Measurements from ENCODE around the gene PET100.

Gene PET100

GRCh38 chr19:7644550-7644877, 14.9 kb downstream of the PET100 start:
- no peak for DNase-seq (ENCODE audit: low spot score in 2 of 2)
- in situ Hi-C loops (cut with MboI; ENCODE audit: low sequenced_read_pairs) = no loop called here
- H3K4me1 ChIP-seq = no peaks in the 10 kb centered on the region
- no peaks in the 10 kb centered on the region for H3K9me3 ChIP-seq
- no peaks in the 10 kb centered on the region for H3K27me3 ChIP-seq (ENCODE audit: low read depth)
- H3K4me3 ChIP-seq = no peak overlapping the region
- no peaks in the 10 kb centered on the region for H3K36me3 ChIP-seq (replicated peaks)

- DNase-seq (ENCODE audit: low spot score in 2 of 2) = no peak
- Histone ChIP-seq H3K36me3 (replicated peaks) (no peaks in the 10 kb centered on the region), H3K4me1 (no peaks in the 10 kb centered on the region), H3K27me3 (ENCODE audit: low read depth) (no peaks in the 10 kb centered on the region), H3K4me3 (no peak overlapping the region), H3K9me3 (no peaks in the 10 kb centered on the region)
- in situ Hi-C loops (cut with MboI; ENCODE audit: low sequenced_read_pairs) = no loop called here
Measured at GRCh38 chr19:7645163-7645562, 15.6 kb downstream of the PET100 start.

- in situ Hi-C loops (cut with MboI; ENCODE audit: low sequenced_read_pairs) = no loop called here
- Histone ChIP-seq H3K9me3 (no peaks in the 10 kb centered on the region), H3K4me3 (no peak overlapping the region), H3K36me3 (replicated peaks) (no peaks in the 10 kb centered on the region), H3K27me3 (ENCODE audit: low read depth) (peaks cover 3% of the 10 kb centered on the region; the same call in 1 of the 2 replicates), H3K4me1 (no peaks in the 10 kb centered on the region)
- no peak for DNase-seq (ENCODE audit: low spot score in 2 of 2)
Measured at GRCh38 chr19:7645656-7646425, 16.2 kb downstream of the PET100 start.

GRCh38 chr19:7646426-7646700, 16.8 kb downstream of the PET100 start:
- Histone ChIP-seq H3K4me1 (no peaks in the 10 kb centered on the region), H3K36me3 (replicated peaks) (no peaks in the 10 kb centered on the region), H3K9me3 (no peaks in the 10 kb centered on the region), H3K27me3 (ENCODE audit: low read depth) (peaks cover 8% of the 10 kb centered on the region), H3K4me3 (no peak overlapping the region)
- DNase-seq (ENCODE audit: low spot score in 2 of 2) = no peak
- in situ Hi-C loops (cut with MboI; ENCODE audit: low sequenced_read_pairs) = no loop called here

DNA sequence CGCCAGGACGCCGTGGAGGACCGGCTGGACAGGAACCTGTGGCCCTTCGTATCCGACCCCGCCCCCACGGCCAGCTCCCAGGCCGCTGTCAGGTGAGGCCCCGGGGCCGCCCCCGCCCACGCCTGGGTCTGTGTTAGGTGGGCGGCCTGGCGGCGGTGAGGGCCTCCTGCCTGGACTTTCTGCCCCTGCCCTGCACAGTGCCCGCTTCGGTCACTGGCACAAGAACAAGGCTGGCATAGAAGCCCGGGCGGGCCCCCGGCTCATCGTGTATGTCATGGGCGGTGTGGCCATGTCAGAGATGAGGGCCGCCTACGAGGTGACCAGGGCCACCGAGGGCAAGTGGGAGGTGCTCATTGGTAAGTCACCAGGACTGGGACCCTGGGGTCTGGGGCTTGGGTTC, 17.6 kb downstream of the PET100 start:
- H3K27me3 ChIP-seq (ENCODE audit: low read depth) = peaks cover 9% of the 10 kb centered on the region
- no peaks in the 10 kb centered on the region for H3K9me3 ChIP-seq
- no peaks in the 10 kb centered on the region for H3K36me3 ChIP-seq (replicated peaks)
- H3K4me3 ChIP-seq = no peak overlapping the region
- DNase-seq (ENCODE audit: low spot score in 2 of 2) = no peak
- peaks cover under 1% of the 10 kb centered on the region; the same call in 1 of the 2 replicates for H3K4me1 ChIP-seq
- in situ Hi-C loops (cut with MboI; ENCODE audit: low sequenced_read_pairs) = no loop called here

- Histone ChIP-seq H3K4me1 (peaks cover 4% of the 10 kb centered on the region), H3K4me3 (no peak overlapping the region), H3K9me3 (no peaks in the 10 kb centered on the region), H3K36me3 (replicated peaks) (no peaks in the 10 kb centered on the region), H3K27me3 (ENCODE audit: low read depth) (peaks cover 9% of the 10 kb centered on the region)
- in situ Hi-C loops (cut with MboI; ENCODE audit: low sequenced_read_pairs) = no loop called here
- DNase-seq (ENCODE audit: low spot score in 2 of 2) = no peak
Measured at GRCh38 chr19:7648265-7649014, 18.8 kb downstream of the PET100 start.

GRCh38 chr19:7650148-7650547, 20.6 kb downstream of the PET100 start:
- in situ Hi-C loops (cut with MboI; ENCODE audit: low sequenced_read_pairs) = no loop called here
- Histone ChIP-seq H3K9me3 (no peaks in the 10 kb centered on the region), H3K27me3 (ENCODE audit: low read depth) (peaks cover 9% of the 10 kb centered on the region), H3K4me3 (no peak overlapping the region), H3K4me1 (peaks cover 4% of the 10 kb centered on the region), H3K36me3 (replicated peaks) (no peaks in the 10 kb centered on the region)
- no peak for DNase-seq (ENCODE audit: low spot score in 2 of 2)

- peak; percentile 81 to 89 for DNase-seq (ENCODE audit: low spot score in 2 of 2)
- Histone ChIP-seq H3K36me3 (replicated peaks) (no peaks in the 10 kb centered on the region), H3K4me1 (peaks cover 4% of the 10 kb centered on the region), H3K9me3 (no peaks in the 10 kb centered on the region), H3K27me3 (ENCODE audit: low read depth) (peaks cover 9% of the 10 kb centered on the region), H3K4me3 (no peak overlapping the region)
- in situ Hi-C loops (cut with MboI; ENCODE audit: low sequenced_read_pairs) = no loop called here
Measured at GRCh38 chr19:7652061-7652641, 22.6 kb downstream of the PET100 start.

GRCh38 chr19:7654401-7654800, 24.8 kb downstream of the PET100 start:
- H3K4me3 ChIP-seq = no peak overlapping the region
- DNase-seq (ENCODE audit: low spot score in 2 of 2) = no peak
- H3K27me3 ChIP-seq (ENCODE audit: low read depth) = peaks cover 9% of the 10 kb centered on the region
- peaks cover 4% of the 10 kb centered on the region for H3K4me1 ChIP-seq
- H3K36me3 ChIP-seq (replicated peaks) = no peaks in the 10 kb centered on the region
- no peaks in the 10 kb centered on the region for H3K9me3 ChIP-seq
- in situ Hi-C loops (cut with MboI; ENCODE audit: low sequenced_read_pairs) = no loop called here

DNA sequence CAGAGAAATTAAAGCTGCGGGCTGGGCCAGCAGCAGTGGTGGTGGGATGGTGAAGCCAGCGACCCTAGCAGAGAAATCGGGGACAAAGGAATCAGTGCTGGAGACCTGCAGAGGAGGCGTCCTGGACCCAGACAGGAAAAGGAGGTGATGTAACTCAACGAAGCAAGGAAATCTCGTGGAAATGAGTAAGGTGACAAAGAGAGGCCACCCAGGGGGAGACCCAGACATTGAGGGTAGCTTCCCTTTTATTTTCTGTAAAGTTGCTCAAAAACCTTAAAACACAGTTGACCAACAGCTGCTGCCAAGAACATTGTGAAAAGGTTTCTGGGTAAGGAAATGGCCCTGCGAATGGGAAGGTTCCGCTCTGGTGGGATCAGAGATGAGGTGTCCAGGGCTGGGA, 26.0 kb downstream of the PET100 start:
- Histone ChIP-seq H3K36me3 (replicated peaks) (no peaks in the 10 kb centered on the region), H3K4me1 (peaks cover 4% of the 10 kb centered on the region), H3K4me3 (no peak overlapping the region), H3K9me3 (no peaks in the 10 kb centered on the region), H3K27me3 (ENCODE audit: low read depth) (peaks cover 6% of the 10 kb centered on the region)
- no peak for DNase-seq (ENCODE audit: low spot score in 2 of 2)
- in situ Hi-C loops (cut with MboI; ENCODE audit: low sequenced_read_pairs) = no loop called here

DNA sequence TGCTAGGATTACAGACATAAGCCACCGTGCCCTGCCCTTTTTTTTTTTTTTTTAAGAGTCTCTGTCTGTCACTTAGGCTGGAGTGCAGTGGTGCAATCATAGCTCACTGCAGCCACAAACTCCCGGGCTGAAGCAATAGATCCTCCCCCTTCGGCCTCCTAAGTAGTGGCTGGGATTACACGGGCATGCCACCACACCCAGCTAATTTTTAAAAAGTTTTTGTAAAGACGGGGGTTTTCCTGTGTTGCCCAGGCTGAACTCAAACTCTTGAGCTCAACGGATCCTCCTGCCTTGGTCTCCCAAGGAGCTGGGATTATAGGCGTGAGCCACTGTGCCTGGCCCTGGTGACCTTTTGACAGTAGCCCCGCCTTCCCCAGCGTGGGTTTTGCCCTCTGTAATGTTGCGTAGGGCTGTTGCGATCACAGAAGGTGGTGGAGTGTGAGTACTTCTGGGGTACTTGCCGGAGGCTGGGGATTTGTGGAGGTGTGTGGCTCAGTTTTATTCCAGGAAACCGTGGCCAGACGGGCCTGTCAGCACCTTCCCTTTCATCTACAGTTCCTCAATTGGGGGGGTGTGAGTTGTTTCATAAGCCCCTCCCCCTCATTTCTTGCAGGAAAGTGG, 27.6 kb downstream of the PET100 start:
- in situ Hi-C loops (cut with MboI; ENCODE audit: low sequenced_read_pairs) = no loop called here
- Histone ChIP-seq H3K36me3 (replicated peaks) (no peaks in the 10 kb centered on the region), H3K27me3 (ENCODE audit: low read depth) (no peaks in the 10 kb centered on the region; the same call in 1 of the 2 replicates), H3K4me3 (no peak overlapping the region), H3K4me1 (peaks cover 3% of the 10 kb centered on the region), H3K9me3 (no peaks in the 10 kb centered on the region)
- no peak for DNase-seq (ENCODE audit: low spot score in 2 of 2)

DNA sequence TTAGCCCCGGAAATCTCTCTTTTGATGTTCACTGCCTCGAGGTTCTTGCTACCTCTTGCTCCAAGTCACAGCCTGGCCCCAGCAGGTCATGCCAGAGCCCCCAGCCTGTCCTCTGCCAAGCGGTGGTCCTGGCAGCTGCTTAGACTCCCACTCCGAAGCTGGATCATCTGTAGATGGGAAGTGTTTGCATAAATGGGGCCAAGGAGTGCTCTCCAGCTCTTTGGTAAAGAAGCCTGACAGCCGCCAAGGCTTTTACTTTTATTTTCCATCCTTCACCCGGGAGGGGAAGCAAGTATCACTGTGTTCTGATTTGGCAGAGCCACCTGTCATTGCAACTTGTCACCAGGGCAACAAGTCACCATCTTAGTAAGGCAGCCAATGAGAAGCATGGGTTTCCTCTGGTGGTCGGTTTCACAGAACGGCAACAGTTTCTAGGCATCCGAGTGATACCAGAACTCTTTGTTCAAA, 28.7 kb downstream of the PET100 start:
- Histone ChIP-seq H3K36me3 (replicated peaks) (no peaks in the 10 kb centered on the region), H3K4me3 (no peak overlapping the region), H3K4me1 (no peaks in the 10 kb centered on the region), H3K9me3 (no peaks in the 10 kb centered on the region), H3K27me3 (ENCODE audit: low read depth) (no peaks in the 10 kb centered on the region; the same call in 1 of the 2 replicates)
- in situ Hi-C loops (cut with MboI; ENCODE audit: low sequenced_read_pairs) = no loop called here
- no peak for DNase-seq (ENCODE audit: low spot score in 2 of 2)

- Histone ChIP-seq H3K36me3 (replicated peaks) (no peaks in the 10 kb centered on the region), H3K9me3 (no peaks in the 10 kb centered on the region), H3K4me1 (no peaks in the 10 kb centered on the region), H3K27me3 (ENCODE audit: low read depth) (no peaks in the 10 kb centered on the region; the same call in 1 of the 2 replicates), H3K4me3 (no peak overlapping the region)
- in situ Hi-C loops (cut with MboI; ENCODE audit: low sequenced_read_pairs) = no loop called here
- no peak for DNase-seq (ENCODE audit: low spot score in 2 of 2)
Measured at GRCh38 chr19:7661744-7662538, 32.3 kb downstream of the PET100 start.

Data from HAP-1 (cell line).